HFF-Myc (cell line): ENCODE data around the gene FAM114A1.

Source experiments
- DNase-seq: peaks from one replicate; pipeline ENCODE4 v3.0.0-alpha.2; 2011; ENCODE audit warnings: low read depth; ENCODE audit errors: extremely low read depth
- H3K4me3 ChIP-seq: replicated peaks from 2 replicates; pipeline ENCODE4 v1.5.1; 2011; ENCODE audit warnings: low read depth, mild to moderate bottlenecking, control low read depth, low read length
- CTCF ChIP-seq: IDR thresholded peaks from 2 replicates; pipeline ENCODE4 v1.5.1; 2012; ENCODE audit warnings: mild to moderate bottlenecking, low read depth, low read length, control low read depth; ENCODE audit errors: missing control alignments

Gene FAM114A1

GRCh38 chr4:38949411-38950051, 81.9 kb downstream of the FAM114A1 start:
- H3K4me3 ChIP-seq = no peak overlapping the region
- no peak for TF ChIP-seq CTCF
- no peak for DNase-seq

DNA sequence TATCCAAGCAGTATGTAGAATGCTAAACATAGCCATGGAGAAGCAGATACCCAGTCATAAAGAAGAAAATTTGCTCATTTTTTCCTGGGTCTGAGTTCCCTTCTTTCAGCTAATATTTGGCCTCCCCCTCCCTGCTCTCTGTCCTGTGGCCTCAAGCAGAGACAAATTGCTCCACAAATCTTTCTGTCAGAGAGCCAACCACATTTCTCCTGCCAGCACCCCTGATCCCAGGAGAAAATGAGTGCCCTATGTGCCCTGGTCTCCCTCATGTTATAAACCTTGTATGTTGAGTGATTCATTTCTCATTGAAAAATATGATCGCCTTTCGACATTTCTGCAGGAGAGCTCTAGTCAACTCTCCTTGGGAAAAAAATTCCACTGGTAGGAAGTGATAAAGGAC, 82.6 kb downstream of the FAM114A1 start:
- no peak for DNase-seq
- H3K4me3 ChIP-seq = no peak overlapping the region
- TF ChIP-seq CTCF = no peak

DNA sequence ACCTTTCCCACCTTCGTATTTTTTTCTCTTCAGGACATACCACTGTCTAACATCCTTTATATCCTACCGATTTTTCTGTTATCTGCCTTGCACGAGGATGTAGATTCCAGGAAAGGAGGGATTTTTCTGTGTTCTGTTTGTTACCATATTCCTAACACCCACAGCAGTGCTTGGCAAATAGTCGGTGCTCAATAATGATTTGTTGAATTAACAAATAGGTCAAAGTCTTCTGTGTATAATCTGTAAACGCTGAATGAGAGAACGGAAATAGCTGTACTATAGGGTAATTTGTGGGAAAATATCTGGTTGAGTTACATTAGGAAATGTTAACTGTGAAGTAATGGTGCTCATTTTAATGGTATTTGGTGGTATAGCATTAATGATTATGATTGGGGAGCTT, 83.1 kb downstream of the FAM114A1 start:
- TF ChIP-seq CTCF = no peak
- no peak for DNase-seq
- H3K4me3 ChIP-seq = no peak overlapping the region

DNA sequence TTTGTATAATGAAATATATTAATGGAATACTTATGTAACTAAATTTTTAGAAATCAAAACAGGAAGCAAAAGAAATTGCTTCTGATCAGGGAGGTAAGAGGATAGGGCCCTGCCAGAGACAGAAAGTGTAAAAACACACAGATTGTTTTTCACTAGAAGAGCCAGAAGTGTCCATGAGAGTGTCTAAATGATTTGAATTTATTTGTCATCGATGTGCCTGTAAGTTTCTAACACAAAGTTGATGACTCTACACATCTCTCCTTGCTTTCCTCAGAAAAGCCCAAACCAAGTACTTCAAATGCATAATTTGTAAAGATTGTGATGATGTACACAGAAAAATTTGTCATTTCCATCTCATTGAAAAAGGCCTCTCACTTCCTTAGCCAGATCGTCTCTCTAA, 84.0 kb downstream of the FAM114A1 start:
- H3K4me3 ChIP-seq = no peak overlapping the region
- TF ChIP-seq CTCF = no peak
- DNase-seq = no peak

- no peak for DNase-seq
- no peak for TF ChIP-seq CTCF
- no peak overlapping the region for H3K4me3 ChIP-seq
Measured at GRCh38 chr4:38952017-38952416, 84.4 kb downstream of the FAM114A1 start.

- no peak for DNase-seq
- H3K4me3 ChIP-seq = no peak overlapping the region
- TF ChIP-seq CTCF = no peak
Measured at GRCh38 chr4:38954727-38955126, 87.1 kb downstream of the FAM114A1 start.

DNA sequence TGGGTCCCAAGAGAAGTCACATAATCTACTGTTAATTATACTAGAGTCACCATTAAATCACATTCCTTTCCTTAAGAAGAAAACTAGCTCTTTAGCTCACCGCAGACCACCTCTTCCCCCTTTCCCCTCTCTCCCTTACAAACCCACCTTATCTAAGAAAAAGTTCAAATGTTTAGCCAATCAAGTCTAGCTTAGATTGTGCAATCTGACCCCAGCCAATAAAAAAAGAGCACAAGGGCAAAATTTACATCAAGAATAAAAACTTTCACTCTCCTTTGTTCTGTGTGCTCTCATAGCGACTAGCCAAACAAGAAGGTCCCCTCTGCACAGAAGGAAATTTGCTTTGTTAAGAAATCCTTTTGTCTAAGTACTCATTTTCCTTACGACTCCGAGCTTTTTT, 88.4 kb downstream of the FAM114A1 start:
- no peak for TF ChIP-seq CTCF
- H3K4me3 ChIP-seq = no peak overlapping the region
- no peak for DNase-seq
